Hepatocyte (in vitro differentiated cells): Measurements from ENCODE around the gene LIMS3.
"Not testable (repeated sequence)": the region's sequence is repeated elsewhere in the genome, so short reads cannot be mapped to it uniquely, and the experiment has no call there.

Experiments
- CTCF ChIP-seq: fragments of 200-600 bp; sonication (generic); IDR thresholded peaks from 2 replicates; pipeline ENCODE4 v1.5.1; 2016; ENCODE audit warnings: antibody characterized with exemption, mild to moderate bottlenecking; ENCODE audit not compliant: poor library complexity
- EZH2phosphoT487 ChIP-seq: fragments of 200-600 bp; sonication (generic); IDR thresholded peaks from one replicate; pipeline ENCODE4 v1.6.1; 2018; ENCODE audit warnings: antibody characterized with exemption, mild to moderate bottlenecking, low read depth, moderate library complexity; ENCODE audit not compliant: unreplicated experiment, severe bottlenecking

- TF ChIP-seq EZH2phosphoT487, CTCF: not testable (repeated sequence)
Measured at GRCh38 chr2:109921543-109922384, 23.3 kb downstream of the LIMS3 start.
